Epithelial cell of prostate (primary cell): ENCODE measurements around the gene DDI1.
"Not testable (repeated sequence)": the region's sequence is repeated elsewhere in the genome, so short reads cannot be mapped to it uniquely, and the experiment has no call there.

Experiments used
- DNase-seq: peaks from one replicate; pipeline ENCODE4 v3.0.0-alpha.2; 2011; ENCODE audit warnings: low read depth, low spot score
- H3K27ac ChIP-seq: fragments of 450-650 bp; 2 replicates; pipeline ENCODE4 v1.5.1; 2017; ENCODE audit warnings: mild to moderate bottlenecking

The DDI1 gene

DNA sequence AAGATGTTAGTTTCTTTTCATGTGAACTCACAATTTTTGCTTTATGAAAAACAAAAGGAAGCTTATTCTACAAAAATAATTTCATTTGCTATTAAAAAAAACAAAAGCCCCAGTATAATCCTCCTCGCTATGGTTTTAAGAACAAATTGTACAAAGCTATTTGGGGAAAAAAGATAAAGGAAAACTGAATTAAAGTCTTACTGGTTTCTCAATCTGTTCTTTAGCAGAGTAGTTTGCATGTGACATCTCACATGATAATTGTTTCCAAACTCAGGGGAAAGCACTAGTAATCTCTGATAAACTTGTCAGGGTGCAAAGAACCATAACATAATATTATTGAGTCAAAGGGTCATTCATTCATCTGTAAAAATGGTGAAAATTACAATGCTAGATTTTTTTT, 2.9 kb upstream of the DDI1 start:
- no peak for DNase-seq
- no peak overlapping the region for H3K27ac ChIP-seq

DNA sequence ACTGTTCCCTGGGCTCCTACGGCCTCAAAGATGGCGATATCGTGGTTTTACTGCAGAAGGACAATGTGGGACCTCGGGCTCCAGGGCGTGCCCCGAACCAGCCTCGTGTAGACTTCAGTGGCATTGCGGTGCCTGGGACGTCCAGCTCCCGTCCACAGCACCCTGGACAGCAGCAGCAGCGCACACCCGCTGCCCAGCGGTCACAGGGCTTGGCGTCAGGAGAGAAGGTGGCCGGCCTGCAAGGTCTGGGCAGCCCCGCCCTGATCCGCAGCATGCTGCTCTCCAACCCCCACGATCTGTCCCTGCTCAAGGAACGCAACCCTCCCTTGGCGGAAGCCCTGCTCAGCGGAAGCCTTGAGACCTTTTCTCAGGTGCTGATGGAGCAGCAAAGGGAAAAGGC, 555 bp downstream of the DDI1 start:
- DNase-seq, result no peak
- H3K27ac ChIP-seq, result no peak overlapping the region

DNA sequence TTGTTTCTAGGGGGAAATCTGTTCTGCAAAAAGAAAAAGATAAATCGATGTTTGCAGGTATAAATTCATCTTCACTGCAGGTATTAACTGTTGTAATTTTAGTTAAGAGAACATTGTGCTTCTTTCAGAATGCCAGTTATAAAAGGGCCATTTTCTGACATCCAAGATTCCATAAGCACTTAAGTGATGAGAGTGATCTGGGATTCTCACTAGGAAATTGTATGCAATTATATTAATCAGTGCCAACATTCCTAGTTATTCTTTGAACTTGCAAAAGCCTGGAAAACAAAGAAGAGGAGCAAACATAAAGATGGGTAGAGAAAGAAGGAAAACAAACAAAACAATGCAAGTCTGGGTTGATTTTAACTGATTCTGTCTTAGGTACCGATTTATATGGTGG, 5.4 kb downstream of the DDI1 start:
- H3K27ac ChIP-seq, result no peak overlapping the region

DNA sequence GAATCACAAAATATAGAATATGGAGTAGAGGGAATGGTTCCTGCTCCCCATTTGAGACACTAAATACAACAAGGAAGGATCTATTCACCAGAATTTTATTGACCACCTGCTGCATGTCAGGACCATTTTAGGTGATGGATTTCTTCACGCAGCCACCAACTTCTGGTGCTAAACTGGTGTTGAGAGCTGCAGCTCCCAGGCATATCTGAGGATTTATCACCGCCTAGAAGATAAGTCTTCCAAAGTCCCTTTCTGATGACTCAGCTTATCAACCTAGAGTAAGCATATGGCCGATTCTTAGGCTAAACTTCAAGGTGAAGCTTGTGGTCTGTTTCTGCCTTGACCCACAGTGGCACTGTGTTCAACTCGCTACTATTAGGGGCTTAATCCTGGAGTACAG, 6.7 kb downstream of the DDI1 start:
- no peak overlapping the region for H3K27ac ChIP-seq
- no peak for DNase-seq

More for the DNA sequence above, 5.4 kb downstream of the DDI1 start:
- no peak for DNase-seq

DNA sequence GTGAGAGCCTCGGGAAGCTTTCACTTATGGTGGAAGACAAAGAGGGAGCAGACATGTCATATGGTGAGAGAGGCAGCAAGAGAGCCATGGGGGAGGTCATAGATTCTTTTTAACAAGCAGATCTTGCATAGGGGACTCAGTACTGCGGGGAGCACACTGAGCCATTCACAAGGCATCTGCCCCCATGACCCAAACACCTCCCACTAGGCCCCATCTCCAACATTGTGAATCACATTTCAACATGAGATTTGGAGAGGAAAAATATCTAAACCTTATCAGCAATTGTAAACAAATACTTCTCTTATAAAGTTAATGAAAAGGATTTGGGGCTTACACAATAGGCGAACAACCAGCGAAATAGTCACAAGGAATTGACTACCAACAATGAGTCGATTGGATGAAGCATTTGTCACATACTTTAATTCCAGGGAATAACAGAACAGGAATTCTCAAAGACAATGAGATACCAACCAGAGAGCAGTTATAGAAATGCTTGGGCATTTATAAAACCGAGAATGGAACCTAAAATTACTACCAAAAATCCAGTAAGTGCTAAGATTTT, 7.3 kb downstream of the DDI1 start:
- no peak overlapping the region for H3K27ac ChIP-seq
- no peak for DNase-seq

DNA sequence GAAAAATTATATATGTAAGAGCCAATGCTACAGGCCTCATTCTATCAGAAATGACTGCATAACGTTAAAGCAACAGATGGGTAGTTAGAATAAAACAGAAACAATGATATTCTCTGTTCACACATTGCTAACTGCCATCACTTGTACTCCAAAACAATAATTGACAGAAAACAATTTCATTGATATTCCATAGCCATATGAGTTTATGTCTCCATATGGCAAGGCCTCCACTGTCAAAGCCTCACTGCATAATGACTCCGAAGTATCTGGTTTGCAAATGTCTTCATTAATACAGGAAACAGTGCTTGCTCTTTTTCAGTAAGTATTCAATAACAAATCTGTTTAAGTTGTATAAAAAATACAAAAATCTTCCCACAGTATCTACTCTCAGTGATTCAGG, 9.9 kb downstream of the DDI1 start:
- DNase-seq, result no peak
- no peak overlapping the region for H3K27ac ChIP-seq

DNA sequence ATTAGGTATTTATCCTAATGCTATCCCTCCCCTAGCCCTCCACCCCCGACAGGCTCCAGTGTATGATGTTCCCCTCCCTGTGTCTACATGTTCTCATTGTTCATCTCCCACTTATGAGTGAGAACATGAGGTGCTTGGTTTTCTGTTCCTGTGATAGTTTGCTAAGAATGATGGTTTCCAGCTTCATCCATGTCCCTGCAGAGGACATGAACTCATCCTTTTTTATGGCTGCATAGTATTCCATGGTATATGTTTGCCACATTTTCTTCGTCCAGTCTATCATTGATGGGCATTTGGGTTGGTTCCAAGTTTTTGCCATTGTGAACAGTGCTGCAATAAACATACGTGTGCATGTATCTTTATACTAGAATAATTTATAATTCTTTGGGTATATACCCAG, 10.4 kb downstream of the DDI1 start:
- DNase-seq, H3K27ac ChIP-seq: not testable (repeated sequence)

DNA sequence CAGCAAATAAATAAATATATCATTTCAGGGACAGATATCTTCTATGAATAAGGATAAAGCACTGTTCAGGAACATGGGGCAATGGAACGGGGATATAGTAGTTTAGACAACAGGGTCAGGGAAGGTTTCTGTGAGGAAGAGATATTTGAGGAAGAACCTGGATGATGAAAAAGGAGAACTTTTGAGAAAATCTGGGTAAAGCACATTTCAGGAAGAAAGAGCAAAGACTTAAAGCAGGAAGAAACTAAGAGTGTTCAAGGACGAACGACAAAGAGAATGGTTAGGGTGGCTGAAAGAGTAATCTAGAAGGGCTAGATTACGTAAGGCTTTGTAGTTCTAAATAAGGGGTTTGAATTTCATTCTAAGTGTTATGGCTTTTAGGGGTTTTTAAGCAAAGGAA, 12.7 kb downstream of the DDI1 start:
- no peak overlapping the region for H3K27ac ChIP-seq
- no peak for DNase-seq

DNA sequence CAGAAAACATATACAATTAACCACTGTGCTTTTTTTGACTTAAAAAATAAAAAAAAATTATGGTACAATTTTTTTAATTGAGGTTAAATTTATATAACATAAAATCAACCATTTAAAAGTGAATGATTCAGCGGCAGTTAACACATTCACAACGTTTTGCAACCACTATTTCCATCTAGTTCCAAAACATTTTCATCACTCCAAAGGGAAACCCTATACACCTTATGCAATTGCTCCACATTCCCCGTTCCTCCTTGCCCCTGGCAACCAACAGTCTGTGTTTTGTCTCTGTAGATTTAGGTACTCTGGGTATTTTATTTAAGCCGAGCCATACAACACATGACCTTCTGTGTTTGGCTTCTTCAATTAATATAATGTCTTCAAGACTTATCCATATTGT, 15.3 kb downstream of the DDI1 start:
- no peak overlapping the region for H3K27ac ChIP-seq
- DNase-seq, result no peak

DNA sequence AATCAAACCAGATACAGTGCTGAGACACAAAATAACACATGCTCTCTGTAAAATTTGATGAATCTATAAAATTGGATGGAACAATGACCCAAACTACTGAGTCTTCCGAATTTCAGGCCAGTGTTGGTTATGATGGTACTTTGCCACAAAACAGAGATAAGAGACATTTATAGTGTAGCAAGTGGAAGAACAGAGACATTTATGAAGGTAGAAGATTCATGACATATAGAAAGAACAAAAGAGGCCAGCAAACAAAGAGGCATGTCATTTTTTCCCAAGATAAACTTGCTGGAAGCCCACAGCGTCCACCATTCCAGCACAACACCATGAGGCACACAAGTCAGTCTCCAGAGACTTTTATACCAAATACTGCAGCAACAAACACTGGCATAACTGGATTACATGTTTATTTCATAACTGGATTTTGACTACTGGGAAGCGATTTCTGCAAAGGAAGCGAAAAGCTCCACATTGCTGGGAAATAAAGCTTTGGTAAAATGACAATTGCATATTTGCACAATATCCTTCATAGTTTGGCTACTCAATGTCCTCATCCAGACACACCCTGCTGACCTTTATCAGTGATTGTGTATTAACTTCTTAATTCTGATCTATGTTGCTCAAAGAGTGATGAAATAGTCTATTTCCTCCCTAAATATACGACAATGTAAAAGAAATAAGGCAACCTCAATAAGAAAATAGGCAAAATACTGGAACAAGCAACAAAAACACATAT, 17.5 kb downstream of the DDI1 start:
- H3K27ac ChIP-seq, result no peak overlapping the region
- DNase-seq, result no peak

DNA sequence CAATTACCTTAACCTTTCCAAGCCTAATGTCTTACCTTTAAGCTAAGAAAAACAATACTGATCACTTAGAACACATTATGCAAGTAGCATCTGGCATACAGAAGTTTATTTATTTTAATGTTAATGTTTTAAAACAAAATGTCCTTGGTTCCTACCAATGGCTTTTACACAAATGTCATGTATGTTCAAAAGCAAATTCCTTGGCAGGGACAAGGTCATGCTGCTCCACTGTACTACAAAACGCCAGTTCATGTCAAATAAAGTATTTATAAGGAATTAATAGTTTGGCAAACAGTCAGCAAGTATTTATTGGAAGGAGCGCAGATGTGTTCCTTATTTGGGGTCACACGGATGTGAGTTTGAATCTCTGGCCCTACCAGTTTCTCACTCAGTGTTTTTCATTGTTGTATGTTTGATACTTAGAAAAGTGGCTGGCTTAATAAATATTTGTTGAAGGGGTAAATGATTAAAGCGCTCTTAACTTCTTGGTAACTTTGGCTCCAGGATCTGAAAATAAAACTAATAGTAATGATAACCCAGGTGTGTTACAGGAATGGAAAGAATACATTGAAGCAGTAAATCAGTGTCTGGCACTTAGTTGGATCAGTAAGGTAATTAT, 18.6 kb downstream of the DDI1 start:
- DNase-seq, result no peak
- no peak overlapping the region for H3K27ac ChIP-seq

DNA sequence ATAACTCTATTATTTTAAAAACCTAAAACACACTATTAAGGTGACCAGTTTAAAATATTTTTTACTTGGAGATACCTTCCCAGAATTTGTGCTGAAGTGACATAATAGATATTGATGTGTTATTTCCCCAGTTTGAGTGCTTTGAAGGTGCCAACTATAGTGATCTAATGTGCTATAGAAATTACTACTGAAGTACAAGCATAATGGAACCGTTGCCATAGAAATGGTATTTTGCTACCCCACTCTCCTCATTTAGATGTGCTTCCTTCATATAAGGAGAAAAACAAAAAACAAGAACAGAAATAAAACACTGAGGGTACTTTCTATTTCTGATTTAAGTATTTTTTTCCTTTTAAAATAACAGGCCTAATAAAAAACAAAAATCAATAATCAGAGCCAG, 19.2 kb downstream of the DDI1 start:
- H3K27ac ChIP-seq, result no peak overlapping the region
- no peak for DNase-seq

DNA sequence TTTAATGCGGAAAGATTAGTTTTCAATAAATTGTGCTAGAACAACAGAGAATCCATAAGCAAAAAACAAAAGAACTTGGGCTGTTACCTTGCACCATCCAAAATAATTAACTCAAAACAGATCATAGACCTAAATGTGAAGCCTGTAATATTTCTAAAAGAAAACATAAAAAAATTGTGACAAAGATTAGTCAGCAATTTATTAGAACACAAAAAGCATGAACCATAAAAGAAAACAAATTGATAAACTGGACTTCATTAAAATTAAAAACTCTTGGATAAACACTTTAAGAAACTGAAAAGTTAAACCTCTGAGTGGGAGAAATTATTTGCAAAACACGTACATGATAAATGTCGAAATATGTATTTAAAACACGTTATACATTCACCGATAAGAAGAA, 21.5 kb downstream of the DDI1 start:
- no peak overlapping the region for H3K27ac ChIP-seq
- no peak for DNase-seq

DNA sequence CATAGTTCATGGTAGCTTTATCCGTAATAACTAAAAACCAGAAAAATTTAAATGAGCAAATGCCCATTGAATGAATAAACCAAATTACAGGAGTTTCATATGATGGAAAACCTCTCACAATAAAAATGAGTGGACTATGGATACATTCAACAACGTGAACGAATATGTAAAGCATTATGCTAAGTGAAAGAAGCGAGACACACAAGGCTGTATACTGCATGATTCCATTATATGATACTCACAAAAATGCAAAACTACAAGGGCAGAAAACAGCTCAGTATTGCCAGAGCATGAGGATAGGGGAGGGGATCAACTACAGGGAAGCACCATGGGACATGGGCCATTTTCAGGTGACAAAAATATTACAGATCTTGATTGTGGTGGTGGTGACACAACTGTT, 22.2 kb downstream of the DDI1 start:
- no peak overlapping the region for H3K27ac ChIP-seq
- DNase-seq, result no peak

DNA sequence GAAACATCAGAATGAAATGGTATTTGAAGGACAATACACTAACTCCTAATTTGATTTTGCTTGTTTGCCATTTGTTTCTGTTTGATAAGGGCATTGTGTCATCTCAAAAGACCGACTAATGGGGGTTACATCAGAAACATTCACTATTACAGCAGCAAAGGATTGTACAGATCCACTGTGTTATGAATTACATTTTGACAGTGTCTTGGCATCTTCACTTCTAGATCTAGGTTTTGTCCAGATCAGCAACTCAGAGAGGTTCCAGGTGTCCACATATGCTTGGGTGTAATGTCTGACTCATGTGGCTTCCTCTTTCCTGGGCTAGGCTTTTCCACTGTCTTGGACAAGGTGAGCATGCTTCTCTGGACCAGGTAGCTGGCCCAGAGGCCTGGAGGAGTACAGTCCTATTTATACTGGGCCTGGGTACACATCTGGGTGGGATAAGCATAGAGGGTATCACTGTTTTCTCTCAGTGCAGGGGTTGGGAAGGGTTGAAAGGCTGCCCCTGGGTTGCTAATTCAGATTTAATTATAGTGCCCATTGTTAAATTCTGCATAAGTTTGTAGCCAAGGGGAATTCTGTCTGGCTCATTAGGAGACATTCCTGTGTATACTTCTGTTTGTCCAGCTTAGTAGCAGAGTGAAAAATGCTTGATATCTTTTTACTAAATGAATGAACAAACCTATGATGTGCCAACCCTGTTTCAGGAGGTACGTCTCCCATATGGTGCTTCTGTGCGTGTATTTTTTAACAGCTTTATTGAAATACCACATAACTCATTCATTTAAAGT, 23.8 kb downstream of the DDI1 start:
- DNase-seq, result no peak
- H3K27ac ChIP-seq, result no peak overlapping the region

DNA sequence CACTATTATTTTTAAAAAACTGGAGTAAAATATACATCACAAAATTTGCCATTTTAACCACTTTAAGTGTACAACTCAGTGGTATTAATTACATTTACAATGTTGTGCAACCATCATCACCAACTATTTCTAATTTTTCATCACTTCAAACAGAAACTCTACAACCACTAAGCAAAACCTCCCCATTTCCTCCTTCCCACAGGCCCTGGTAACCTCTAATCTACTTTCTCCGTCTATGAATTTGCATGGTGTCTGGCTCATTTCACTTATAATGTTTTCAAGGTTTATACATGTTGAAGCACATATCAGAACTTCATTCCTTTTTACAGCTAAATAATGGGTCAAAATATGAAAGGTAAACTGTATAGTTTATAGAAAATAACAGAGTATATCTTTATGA, 24.4 kb downstream of the DDI1 start:
- DNase-seq, result no peak
- H3K27ac ChIP-seq, result no peak overlapping the region

DNA sequence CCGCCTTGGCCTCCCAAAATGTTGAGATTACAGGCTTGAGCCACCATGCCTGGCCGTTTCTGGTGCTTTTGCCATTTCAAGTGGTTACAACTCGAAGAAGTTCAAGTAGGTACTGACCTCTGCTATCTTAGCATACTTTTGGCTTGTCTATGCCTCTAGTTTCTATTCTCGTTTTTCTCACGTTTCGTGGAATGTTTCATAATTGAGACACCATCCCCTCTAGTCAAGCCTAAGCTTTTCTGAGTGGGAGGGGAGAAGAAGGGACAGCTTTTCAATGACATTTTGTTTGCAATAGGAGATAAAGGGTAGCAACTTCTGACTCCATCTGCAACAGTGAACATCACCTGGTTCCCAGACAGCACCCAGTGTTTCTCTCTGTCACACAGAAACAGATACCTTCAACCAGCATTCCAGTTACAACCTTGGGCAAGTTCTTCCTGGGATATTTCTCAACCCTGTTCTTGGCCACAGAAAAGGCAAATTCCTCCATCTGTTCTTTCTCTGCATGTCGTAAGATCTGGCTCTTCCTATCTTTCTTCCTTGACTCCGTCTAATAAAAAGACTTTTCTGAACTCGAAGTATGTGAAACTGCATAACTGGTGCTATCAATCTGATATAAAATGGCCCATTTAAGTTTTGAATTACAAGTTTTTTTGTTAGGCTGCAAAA, 25.5 kb downstream of the DDI1 start:
- no peak for DNase-seq
- H3K27ac ChIP-seq, result no peak overlapping the region

DNA sequence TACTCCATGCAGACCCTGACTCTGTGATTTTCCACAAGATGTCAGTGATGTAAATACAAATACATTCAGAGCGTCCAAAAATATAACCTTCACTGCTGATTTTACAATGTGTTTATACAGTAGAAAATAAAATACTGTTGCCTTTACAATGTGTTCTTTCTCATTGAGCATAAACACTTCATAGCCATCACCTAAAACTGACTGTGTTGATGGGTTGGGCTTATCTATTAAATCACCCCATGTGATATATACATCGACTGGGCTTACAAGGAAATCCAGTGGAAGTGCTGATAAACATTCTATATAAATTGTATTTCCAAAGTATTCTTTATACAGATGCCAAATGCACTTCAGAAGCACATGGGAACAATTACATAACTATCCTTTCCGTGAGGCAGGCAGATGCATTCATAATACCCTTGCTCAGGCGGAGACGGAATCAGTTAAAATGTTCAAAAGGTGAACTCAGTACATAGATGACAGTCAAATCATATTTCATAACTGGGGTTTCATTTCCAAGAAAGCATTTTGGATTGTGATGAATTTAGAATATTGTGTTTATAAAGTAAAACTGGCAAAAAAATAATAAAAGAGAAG, 27.7 kb downstream of the DDI1 start:
- no peak overlapping the region for H3K27ac ChIP-seq
- no peak for DNase-seq

DNA sequence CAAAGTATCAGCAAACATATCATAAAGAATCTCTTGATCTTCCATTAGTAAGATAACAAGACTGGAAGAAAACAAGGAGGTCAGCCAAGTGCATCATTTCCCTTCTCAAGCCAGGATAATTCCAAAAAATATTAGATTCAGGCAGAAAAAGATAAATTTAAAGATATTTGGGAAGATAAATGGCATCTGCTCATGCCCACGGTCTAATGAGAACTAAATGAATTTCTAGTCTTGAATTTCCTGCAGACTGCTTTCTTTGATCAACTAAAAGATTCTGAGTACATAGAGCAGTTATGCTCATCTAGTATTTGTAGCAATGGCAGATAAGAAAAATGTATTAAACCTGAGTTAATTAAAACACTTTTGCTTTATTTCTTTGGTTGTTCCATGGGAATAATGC, 31.1 kb downstream of the DDI1 start:
- H3K27ac ChIP-seq, result no peak overlapping the region
- no peak for DNase-seq

DNA sequence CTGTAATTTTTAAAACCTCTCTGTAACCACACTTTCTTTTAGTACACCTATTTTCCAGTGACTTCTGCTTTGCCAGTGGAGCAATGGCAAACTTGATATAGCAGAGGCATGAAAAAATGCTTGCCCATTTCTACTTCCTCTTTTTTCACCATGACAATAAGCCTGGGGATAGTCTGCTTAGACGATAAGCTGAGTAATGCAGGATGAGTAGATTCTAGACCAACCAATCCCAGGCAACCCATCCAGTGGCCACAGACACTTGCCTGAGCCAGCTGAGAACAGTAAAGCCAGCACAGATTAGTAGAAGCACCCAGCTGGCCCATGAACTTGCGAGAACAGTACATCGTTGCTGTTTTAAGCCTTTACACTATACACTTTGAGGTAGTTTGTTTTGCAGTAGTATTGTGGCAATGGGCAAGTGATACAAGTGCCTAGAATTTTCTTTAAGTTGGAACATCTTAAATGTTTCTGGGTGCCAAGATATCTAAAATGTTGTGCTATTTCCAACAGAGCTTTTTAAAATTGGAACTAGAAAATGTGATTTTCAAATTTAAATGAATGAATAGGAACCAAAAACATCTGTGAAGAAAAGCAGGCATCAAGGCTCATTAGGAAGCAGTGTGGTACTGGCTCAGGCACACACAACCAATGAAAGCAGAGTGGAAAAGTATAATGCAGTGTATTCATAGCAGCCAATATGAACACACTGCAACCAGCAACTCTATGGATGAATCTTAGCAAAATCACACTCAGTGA, 37.7 kb downstream of the DDI1 start:
- H3K27ac ChIP-seq, result peak overlapping the region; percentile 29
- peak; percentile 72 for DNase-seq
